ENCODE results near the gene ACOT2. TPM values are rescaled to one million over a fixed set of nuclear protein-coding genes. Genes with fewer than 3 reads are reported as not detected.

Gene ACOT2
- total RNA-seq, 4 donors from 2014 or later: 52.7 to 114 (median 104) TPM

DNA sequence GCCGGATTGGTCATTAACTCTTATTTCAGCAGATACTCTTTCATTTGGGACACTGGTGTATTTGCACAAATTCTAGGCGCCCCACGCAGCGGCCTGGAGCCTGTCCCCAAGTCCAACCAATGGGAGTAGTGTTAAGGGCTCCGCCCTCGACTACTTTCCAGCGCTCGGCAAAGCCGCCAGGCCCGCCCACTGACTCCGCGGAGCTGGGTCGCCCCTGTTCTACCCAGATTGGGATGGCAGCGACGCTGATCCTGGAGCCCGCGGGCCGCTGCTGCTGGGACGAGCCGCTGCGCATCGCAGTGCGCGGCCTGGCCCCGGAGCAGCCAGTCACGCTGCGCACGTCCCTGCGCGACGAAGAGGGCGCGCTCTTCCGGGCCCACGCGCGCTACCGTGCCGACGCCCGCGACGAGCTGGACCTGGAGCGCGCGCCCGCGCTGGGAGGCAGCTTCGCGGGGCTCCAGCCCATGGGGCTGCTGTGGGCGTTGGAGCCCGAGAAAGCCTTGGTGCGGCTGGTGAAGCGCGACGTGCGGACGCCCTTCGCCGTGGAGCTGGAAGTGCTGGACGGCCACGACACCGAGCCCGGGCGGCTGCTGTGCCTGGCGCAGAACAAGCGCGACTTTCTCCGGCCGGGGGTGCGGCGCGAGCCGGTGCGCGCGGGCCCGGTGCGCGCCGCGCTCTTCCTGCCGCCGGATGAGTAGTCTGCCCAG is 43.5 kb downstream of the ACOT2 start, which contains the start of gene ACOT6:
ACOT6 (plus strand) TSS at position 179 of the 707 bp plus-strand sequence; CDS start at position 234, 55 bp downstream.
- TF ChIP-seq, protein P1, sequence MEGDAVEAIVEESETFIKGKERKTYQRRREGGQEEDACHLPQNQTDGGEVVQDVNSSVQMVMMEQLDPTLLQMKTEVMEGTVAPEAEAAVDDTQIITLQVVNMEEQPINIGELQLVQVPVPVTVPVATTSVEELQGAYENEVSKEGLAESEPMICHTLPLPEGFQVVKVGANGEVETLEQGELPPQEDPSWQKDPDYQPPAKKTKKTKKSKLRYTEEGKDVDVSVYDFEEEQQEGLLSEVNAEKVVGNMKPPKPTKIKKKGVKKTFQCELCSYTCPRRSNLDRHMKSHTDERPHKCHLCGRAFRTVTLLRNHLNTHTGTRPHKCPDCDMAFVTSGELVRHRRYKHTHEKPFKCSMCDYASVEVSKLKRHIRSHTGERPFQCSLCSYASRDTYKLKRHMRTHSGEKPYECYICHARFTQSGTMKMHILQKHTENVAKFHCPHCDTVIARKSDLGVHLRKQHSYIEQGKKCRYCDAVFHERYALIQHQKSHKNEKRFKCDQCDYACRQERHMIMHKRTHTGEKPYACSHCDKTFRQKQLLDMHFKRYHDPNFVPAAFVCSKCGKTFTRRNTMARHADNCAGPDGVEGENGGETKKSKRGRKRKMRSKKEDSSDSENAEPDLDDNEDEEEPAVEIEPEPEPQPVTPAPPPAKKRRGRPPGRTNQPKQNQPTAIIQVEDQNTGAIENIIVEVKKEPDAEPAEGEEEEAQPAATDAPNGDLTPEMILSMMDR (IDR thresholded peaks at IDR 0.05 in 4 of 5, conservative IDR thresholded peaks at IDR 0.05 in 1 of 5): no peak
- TF ChIP-seq POLR2A (IDR thresholded peaks at IDR 0.05): no peak
- peak within 1 kb of the TSS; percentile 58 to 80 (median 74) for H3K27ac ChIP-seq
- no peaks in the 10 kb centered on the region for H3K27me3 ChIP-seq
- intact Hi-C loops (cut with DNase I; ENCODE audit: low total_unique reads): no loop called here
- DNase-seq: peak; percentile 27 to 50
- no peaks in the 10 kb centered on the region for H3K36me3 ChIP-seq
- H3K4me1 ChIP-seq: no peaks in the 10 kb centered on the region
- in situ Hi-C loops (cut with MboI; ENCODE audit: low sequenced_read_pairs in 4 of 4): no loop called here
- H3K4me3 ChIP-seq: peak within 1 kb of the TSS; percentile 61 to 69 (median 64)
- peak; percentile 84 to 87 for ATAC-seq
- H3K9me3 ChIP-seq: no peaks in the 10 kb centered on the region

- no peaks in the 10 kb centered on the region for H3K36me3 ChIP-seq
- peak; percentile 34 to 37 for ATAC-seq
- intact Hi-C loops (cut with DNase I; ENCODE audit: low total_unique reads): no loop called here
- in situ Hi-C loops (cut with MboI; ENCODE audit: low sequenced_read_pairs in 4 of 4): no loop called here
- no peaks in the 10 kb centered on the region for H3K9me3 ChIP-seq
- H3K27me3 ChIP-seq: no peaks in the 10 kb centered on the region
- H3K4me1 ChIP-seq: no peaks in the 10 kb centered on the region
- TF ChIP-seq POLR2A (IDR thresholded peaks at IDR 0.05): no peak
- TF ChIP-seq, protein P1 (IDR thresholded peaks at IDR 0.05 in 4 of 5, conservative IDR thresholded peaks at IDR 0.05 in 1 of 5): no peak
- peak overlapping the region; percentile 61 to 69 (median 64) for H3K4me3 ChIP-seq
- no peak for DNase-seq
- H3K27ac ChIP-seq: peak overlapping the region; percentile 58 to 80 (median 74)
These were observed 44.0 kb downstream of the ACOT2 start for GRCh38 chr14:73613046-73613383.

DNA sequence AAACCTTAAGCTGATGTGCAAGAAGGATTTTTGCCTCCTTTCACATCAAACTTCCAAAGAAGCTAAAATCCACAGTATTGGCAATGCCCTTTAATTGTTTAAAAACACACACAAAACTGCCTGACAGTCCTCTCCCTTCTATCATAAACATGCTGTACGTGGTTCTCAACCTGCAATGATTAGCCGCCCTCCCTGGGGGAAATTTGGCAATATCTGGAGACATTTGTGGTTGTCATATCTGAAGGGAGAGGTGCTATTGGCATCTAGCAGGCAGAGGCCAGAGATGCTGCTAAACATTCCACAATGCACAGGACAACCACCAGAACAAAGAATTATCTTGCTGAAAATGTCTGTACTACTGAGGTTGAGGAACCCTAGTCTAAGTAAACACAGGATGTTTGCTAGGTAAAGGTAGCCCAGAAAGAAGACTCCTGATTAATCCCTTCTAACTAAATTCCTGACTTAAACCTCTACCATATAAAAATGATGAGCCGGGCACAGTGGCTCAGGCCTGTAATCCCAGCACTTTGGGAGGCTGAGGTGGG is 44.5 kb downstream of the ACOT2 start:
- ATAC-seq (no peak), DNase-seq (no peak)
- Histone ChIP-seq H3K4me3 (peak overlapping the region in 3 of 4 donors; percentile 61 to 69 (median 62)), H3K4me1 (no peaks in the 10 kb centered on the region), H3K36me3 (no peaks in the 10 kb centered on the region), H3K9me3 (no peaks in the 10 kb centered on the region), H3K27ac (peak overlapping the region in 1 of 4 donors; percentile 80), H3K27me3 (no peaks in the 10 kb centered on the region)
- in situ Hi-C loops (cut with MboI; ENCODE audit: low sequenced_read_pairs in 4 of 4) (no loop called here), intact Hi-C loops (cut with DNase I; ENCODE audit: low total_unique reads) (no loop called here)
- TF ChIP-seq POLR2A (IDR thresholded peaks at IDR 0.05): no peak
- TF ChIP-seq, protein P1 (IDR thresholded peaks at IDR 0.05 in 4 of 5, conservative IDR thresholded peaks at IDR 0.05 in 1 of 5): no peak

- no peak overlapping the region for H3K4me3 ChIP-seq
- in situ Hi-C loops (cut with MboI; ENCODE audit: low sequenced_read_pairs in 4 of 4) (no loop called here), intact Hi-C loops (cut with DNase I; ENCODE audit: low total_unique reads) (no loop called here)
- H3K9me3 ChIP-seq: no peaks in the 10 kb centered on the region
- DNase-seq (no peak), ATAC-seq (no peak)
- H3K27ac ChIP-seq: no peak overlapping the region
- H3K27me3 ChIP-seq: no peaks in the 10 kb centered on the region
- H3K4me1 ChIP-seq: no peaks in the 10 kb centered on the region
- no peaks in the 10 kb centered on the region for H3K36me3 ChIP-seq
- TF ChIP-seq, protein P1 (IDR thresholded peaks at IDR 0.05 in 4 of 5, conservative IDR thresholded peaks at IDR 0.05 in 1 of 5): no peak
- no peak for TF ChIP-seq POLR2A (IDR thresholded peaks at IDR 0.05)
These were observed 47.8 kb downstream of the ACOT2 start for GRCh38 chr14:73616831-73617230.
